ENCODE data around the gene SREK1.

The SREK1 gene

GRCh38 chr5:66223637-66224036 is 79.5 kb downstream of the SREK1 start:
- TF ChIP-seq CTCF (IDR thresholded peaks at IDR 0.05; ENCODE audit: control extremely low read depth, extremely low read depth, low read depth, missing control alignments), result peak; percentile 34
- CTCF ChIA-PET, result no interaction called here
- POLR2A ChIA-PET, result no interaction called here
- no peak for DNase-seq (ENCODE audit: extremely low spot score)

- DNase-seq (ENCODE audit: extremely low spot score), result no peak
- TF ChIP-seq CTCF (IDR thresholded peaks at IDR 0.05; ENCODE audit: control extremely low read depth, extremely low read depth, low read depth, missing control alignments), result no peak
- CTCF ChIA-PET, result interaction anchor here (0.8 to 1.4 kb wide), 2 partner anchors 11 to 17 kb away, joined by 3 read pairs; no protein-coding TSS in a partner anchor
- POLR2A ChIA-PET, result no interaction called here
Measured at GRCh38 chr5:66224274-66224673, 80.2 kb downstream of the SREK1 start.

- POLR2A ChIA-PET, result no interaction called here
- CTCF ChIA-PET, result interaction anchor here (0.8 to 1.4 kb wide), 2 partner anchors 10 to 16 kb away, joined by 3 read pairs; no protein-coding TSS in a partner anchor
- TF ChIP-seq CTCF (IDR thresholded peaks at IDR 0.05; ENCODE audit: control extremely low read depth, extremely low read depth, low read depth, missing control alignments), result no peak
- no peak for DNase-seq (ENCODE audit: extremely low spot score)
Measured at GRCh38 chr5:66224773-66225553, 80.9 kb downstream of the SREK1 start.

GRCh38 chr5:66230551-66230950 is 86.5 kb downstream of the SREK1 start:
- DNase-seq (ENCODE audit: extremely low spot score), result no peak
- no peak for TF ChIP-seq CTCF (IDR thresholded peaks at IDR 0.05; ENCODE audit: control extremely low read depth, extremely low read depth, low read depth, missing control alignments)
- ChIA-PET CTCF (no interaction called here), POLR2A (no interaction called here)

GRCh38 chr5:66231508-66231907 is 87.4 kb downstream of the SREK1 start:
- TF ChIP-seq CTCF (IDR thresholded peaks at IDR 0.05; ENCODE audit: control extremely low read depth, extremely low read depth, low read depth, missing control alignments), result no peak
- CTCF ChIA-PET, result no interaction called here
- no peak for DNase-seq (ENCODE audit: extremely low spot score)
- POLR2A ChIA-PET, result no interaction called here

- TF ChIP-seq CTCF (IDR thresholded peaks at IDR 0.05; ENCODE audit: control extremely low read depth, extremely low read depth, low read depth, missing control alignments), result no peak
- POLR2A ChIA-PET, result no interaction called here
- DNase-seq (ENCODE audit: extremely low spot score), result no peak
- CTCF ChIA-PET, result interaction anchor here (0.6 kb wide), 1 partner anchor 13 kb away, joined by 3 read pairs; no protein-coding TSS in a partner anchor
Measured at GRCh38 chr5:66232275-66232674, 88.2 kb downstream of the SREK1 start.

Measured in GM10248 (cell line).